CD4-positive, CD25-positive, alpha-beta regulatory T cell (primary cell): ENCODE measurements around the gene MYL1. TPM values are rescaled to one million over a fixed set of nuclear protein-coding genes. Genes with fewer than 3 reads are reported as not detected.

Source experiments
- ATAC-seq, 2 donors: fragments of 150-1000 bp; cut with Tn5 transposase; one replicate each; pipeline ENCODE4 v1.10.0; 2021; ENCODE audit warnings: low read depth in 2 of 2, moderate number of reproducible peaks in 2 of 2, moderate library complexity in 1 of 2
- DNase-seq, 3 donors: peaks; one replicate each; pipeline versions ENCODE4 v3.0.0 to v3.0.0-alpha.2; 2012 to 2022; ENCODE audit warnings: mixed read lengths in 1 of 3
- H3K27ac ChIP-seq: one replicate; pipeline ENCODE4 v1.7.0; 2013; ENCODE audit warnings: mild to moderate bottlenecking, low read length; ENCODE audit not compliant: insufficient read depth, poor library complexity, severe bottlenecking
- H3K27me3 ChIP-seq: one replicate; pipeline ENCODE4 v1.7.0; 2013; ENCODE audit warnings: low read length; ENCODE audit not compliant: control insufficient read depth, insufficient read depth
- H3K36me3 ChIP-seq: one replicate; pipeline ENCODE4 v1.7.0; 2013; ENCODE audit warnings: mild to moderate bottlenecking, low read length, moderate library complexity; ENCODE audit not compliant: control insufficient read depth, insufficient read depth
- H3K4me1 ChIP-seq: 2 replicates; pipeline ENCODE4 v1.7.0; 2013; ENCODE audit warnings: mild to moderate bottlenecking, low read length; ENCODE audit not compliant: insufficient read depth, control insufficient read depth, poor library complexity, severe bottlenecking
- H3K4me3 ChIP-seq: one replicate; pipeline ENCODE4 v1.7.0; 2013; ENCODE audit warnings: low read depth, mild to moderate bottlenecking, low read length, moderate library complexity
- H3K9me3 ChIP-seq, 2 experiments: 1 replicate in 1 of 2; 2 replicates in 1 of 2; pipeline ENCODE4 v1.7.0; 2013; ENCODE audit warnings: low read length in 2 of 2, mild to moderate bottlenecking in 1 of 2, moderate library complexity in 1 of 2; ENCODE audit not compliant: control insufficient read depth in 2 of 2
- H3K27ac Mint-ChIP-seq, 3 donors: one replicate each; pipeline ENCODE4 v1.8.0; 2020 to 2022; ENCODE audit warnings: mild to moderate bottlenecking in 3 of 3, mixed read lengths in 3 of 3, moderate library complexity in 2 of 3
- H3K27me3 Mint-ChIP-seq: one replicate; pipeline ENCODE4 v1.8.0; 2022; ENCODE audit warnings: mild to moderate bottlenecking, mixed read lengths
- H3K36me3 Mint-ChIP-seq: one replicate; pipeline ENCODE4 v1.8.0; 2020; ENCODE audit warnings: mixed read lengths
- H3K4me1 Mint-ChIP-seq, 4 donors: one replicate each; pipeline ENCODE4 v1.8.0; 2020 to 2022; ENCODE audit warnings: mixed read lengths in 4 of 4, mild to moderate bottlenecking in 1 of 4
- H3K4me3 Mint-ChIP-seq, 4 donors: one replicate each; pipeline ENCODE4 v1.8.0; 2020 to 2022; ENCODE audit warnings: mild to moderate bottlenecking in 4 of 4, mixed read lengths in 4 of 4, moderate library complexity in 3 of 4
- H3K9me3 Mint-ChIP-seq, 7 donors: one replicate each; pipeline ENCODE4 v1.8.0; 2020 to 2022; ENCODE audit warnings: mixed read lengths in 7 of 7, mild to moderate bottlenecking in 3 of 7, moderate library complexity in 2 of 7
- polyA plus RNA-seq, 4 donors: library from polyadenylated mRNA; unstranded; fragments of 300-500 nt; fragmentation: Illumina TruSeq; gene quantifications; one replicate each; pipeline ENCODE4 v1.2.3, GENCODE V29; 2021
- total RNA-seq: library from RNA; stranded (reverse); gene quantifications from one replicate; pipeline ENCODE4 v1.2.3, GENCODE V29; 2022

The MYL1 gene
- total RNA-seq = not detected
- not detected for polyA plus RNA-seq

GRCh38 chr2:210315015-210315788 lies at the start of gene MYL1:
TSS of gene MYL1 (minus strand) at chr2:210315174. CDS start at chr2:210315042, 132 bp downstream.
- H3K27me3 Mint-ChIP-seq = no peaks in the 10 kb centered on the region
- Histone ChIP-seq H3K4me1 (no peaks in the 10 kb centered on the region), H3K4me3 (no peak within 1 kb of the TSS), H3K9me3 (no peaks in the 10 kb centered on the region), H3K27me3 (no peaks in the 10 kb centered on the region), H3K36me3 (no peaks in the 10 kb centered on the region), H3K27ac (no peak within 1 kb of the TSS)
- ATAC-seq (no peak), DNase-seq (no peak)
- H3K4me1 Mint-ChIP-seq = no peaks in the 10 kb centered on the region
- no peaks in the 10 kb centered on the region for H3K9me3 Mint-ChIP-seq
- no peak within 1 kb of the TSS for H3K4me3 Mint-ChIP-seq
- H3K27ac Mint-ChIP-seq = no peak within 1 kb of the TSS
- no peaks in the 10 kb centered on the region for H3K36me3 Mint-ChIP-seq

DNA sequence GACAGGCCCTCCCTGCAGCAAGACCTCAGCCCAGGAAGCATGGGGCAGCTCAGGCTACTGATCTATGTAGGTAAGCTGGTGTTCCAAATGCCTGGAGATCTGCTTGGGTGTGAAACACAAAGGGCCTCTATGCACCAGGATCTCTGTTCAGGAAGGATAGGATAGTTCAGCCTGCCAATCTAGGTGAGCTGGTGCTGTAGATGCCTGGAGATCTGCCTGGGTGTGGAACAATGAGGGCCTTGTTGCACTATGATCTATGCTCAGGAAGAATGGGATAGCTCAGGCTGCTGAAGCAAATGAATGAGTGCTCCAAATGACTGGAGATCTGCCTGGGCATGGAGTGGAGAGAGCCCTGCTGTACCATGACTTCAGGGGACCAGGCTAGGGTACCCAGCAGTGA lies 48.9 kb upstream of the MYL1 start:
- Mint-ChIP-seq H3K36me3 (no peaks in the 10 kb centered on the region), H3K4me1 (no peaks in the 10 kb centered on the region), H3K27me3 (no peaks in the 10 kb centered on the region), H3K4me3 (no peak overlapping the region), H3K9me3 (peaks cover 0 to 2% (median 0%) of the 10 kb centered on the region in 7 donors), H3K27ac (no peak overlapping the region)
- ATAC-seq = no peak
- no peak for DNase-seq
- Histone ChIP-seq H3K36me3 (no peaks in the 10 kb centered on the region), H3K27ac (no peak overlapping the region), H3K4me3 (no peak overlapping the region), H3K9me3 (no peaks in the 10 kb centered on the region), H3K4me1 (no peaks in the 10 kb centered on the region), H3K27me3 (no peaks in the 10 kb centered on the region)

GRCh38 chr2:210363261-210363660 lies 48.3 kb upstream of the MYL1 start:
- no peaks in the 10 kb centered on the region for H3K36me3 ChIP-seq
- H3K36me3 Mint-ChIP-seq = no peaks in the 10 kb centered on the region
- no peaks in the 10 kb centered on the region for H3K4me1 ChIP-seq
- no peaks in the 10 kb centered on the region for H3K4me1 Mint-ChIP-seq
- H3K4me3 Mint-ChIP-seq = no peak overlapping the region
- no peak overlapping the region for H3K4me3 ChIP-seq
- ATAC-seq (no peak), DNase-seq (no peak)
- no peaks in the 10 kb centered on the region for H3K27me3 Mint-ChIP-seq
- H3K9me3 Mint-ChIP-seq = peaks cover 0 to 2% (median 0%) of the 10 kb centered on the region in 7 donors
- no peak overlapping the region for H3K27ac ChIP-seq
- no peaks in the 10 kb centered on the region for H3K9me3 ChIP-seq
- no peaks in the 10 kb centered on the region for H3K27me3 ChIP-seq
- H3K27ac Mint-ChIP-seq = no peak overlapping the region

- H3K4me3 Mint-ChIP-seq = no peak overlapping the region
- no peaks in the 10 kb centered on the region for H3K4me1 Mint-ChIP-seq
- no peaks in the 10 kb centered on the region for H3K27me3 ChIP-seq
- peaks cover 0 to 2% (median 0%) of the 10 kb centered on the region in 7 donors for H3K9me3 Mint-ChIP-seq
- no peaks in the 10 kb centered on the region for H3K9me3 ChIP-seq
- DNase-seq (no peak), ATAC-seq (no peak)
- H3K27ac Mint-ChIP-seq = peak overlapping the region in 2 of 3 donors; percentile 2 to 62
- H3K4me1 ChIP-seq = no peaks in the 10 kb centered on the region
- H3K27me3 Mint-ChIP-seq = no peaks in the 10 kb centered on the region
- H3K4me3 ChIP-seq = no peak overlapping the region
- no peaks in the 10 kb centered on the region for H3K36me3 ChIP-seq
- H3K27ac ChIP-seq = no peak overlapping the region
- no peaks in the 10 kb centered on the region for H3K36me3 Mint-ChIP-seq
These were observed 45.4 kb upstream of the MYL1 start for GRCh38 chr2:210360412-210360811.

DNA sequence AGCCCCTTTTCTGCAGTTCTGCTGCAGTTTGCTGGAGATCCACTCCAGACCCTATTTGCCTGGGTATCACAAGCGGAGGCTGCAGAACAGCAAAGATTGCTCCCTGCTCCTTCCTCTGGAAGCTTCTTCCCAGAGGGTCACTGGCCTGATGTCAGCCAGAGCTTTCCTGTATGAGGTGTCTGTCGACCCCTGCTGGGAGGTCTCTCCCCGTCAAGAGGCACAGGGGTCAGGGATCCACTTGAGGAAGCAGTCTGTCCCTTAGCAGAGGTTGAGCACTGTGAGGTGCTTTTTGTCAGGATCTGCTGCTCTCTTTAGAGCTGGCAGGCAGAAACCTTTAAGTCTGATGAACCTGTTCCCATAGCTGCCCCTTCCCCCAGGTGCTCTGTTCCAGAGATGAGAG lies 42.0 kb upstream of the MYL1 start:
- no peaks in the 10 kb centered on the region for H3K4me1 ChIP-seq
- no peaks in the 10 kb centered on the region for H3K27me3 ChIP-seq
- no peak overlapping the region for H3K4me3 Mint-ChIP-seq
- H3K27ac ChIP-seq = no peak overlapping the region
- H3K9me3 Mint-ChIP-seq = peaks cover 0 to 8% (median 0%) of the 10 kb centered on the region in 7 donors
- no peaks in the 10 kb centered on the region for H3K27me3 Mint-ChIP-seq
- no peak overlapping the region for H3K27ac Mint-ChIP-seq
- no peaks in the 10 kb centered on the region for H3K36me3 ChIP-seq
- ATAC-seq (no peak), DNase-seq (no peak)
- H3K9me3 ChIP-seq = no peaks in the 10 kb centered on the region
- no peak overlapping the region for H3K4me3 ChIP-seq
- no peaks in the 10 kb centered on the region for H3K36me3 Mint-ChIP-seq
- H3K4me1 Mint-ChIP-seq = no peaks in the 10 kb centered on the region

DNA sequence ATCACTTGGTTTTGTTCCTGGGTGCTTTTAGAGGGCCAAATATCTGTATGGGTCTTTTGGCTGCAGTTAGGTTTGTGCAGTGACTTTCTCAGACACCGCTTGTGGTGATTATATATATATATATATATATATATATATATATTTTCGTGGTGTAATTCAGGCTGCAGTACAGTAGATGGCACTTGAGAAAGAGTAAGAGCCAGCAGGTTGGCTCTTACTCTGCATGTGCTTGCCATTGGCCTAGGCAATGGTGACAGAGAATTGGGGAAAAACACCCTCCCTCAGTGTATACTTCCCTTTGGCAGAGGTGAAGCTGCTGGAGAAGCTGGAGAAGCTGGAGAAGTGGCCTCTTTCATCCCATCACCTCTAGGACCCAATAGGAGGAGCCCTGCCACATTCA lies 22.2 kb upstream of the MYL1 start:
- Mint-ChIP-seq H3K27me3 (no peaks in the 10 kb centered on the region), H3K27ac (no peak overlapping the region), H3K4me1 (no peaks in the 10 kb centered on the region), H3K36me3 (no peaks in the 10 kb centered on the region), H3K4me3 (no peak overlapping the region), H3K9me3 (peaks cover 4 to 8% (median 6%) of the 10 kb centered on the region in 7 donors)
- Histone ChIP-seq H3K4me1 (no peaks in the 10 kb centered on the region), H3K27me3 (no peaks in the 10 kb centered on the region), H3K9me3 (peaks cover 0 to 2% of the 10 kb centered on the region in 2 experiments), H3K36me3 (no peaks in the 10 kb centered on the region), H3K27ac (no peak overlapping the region), H3K4me3 (no peak overlapping the region)
- no peak for DNase-seq
- ATAC-seq = no peak

DNA sequence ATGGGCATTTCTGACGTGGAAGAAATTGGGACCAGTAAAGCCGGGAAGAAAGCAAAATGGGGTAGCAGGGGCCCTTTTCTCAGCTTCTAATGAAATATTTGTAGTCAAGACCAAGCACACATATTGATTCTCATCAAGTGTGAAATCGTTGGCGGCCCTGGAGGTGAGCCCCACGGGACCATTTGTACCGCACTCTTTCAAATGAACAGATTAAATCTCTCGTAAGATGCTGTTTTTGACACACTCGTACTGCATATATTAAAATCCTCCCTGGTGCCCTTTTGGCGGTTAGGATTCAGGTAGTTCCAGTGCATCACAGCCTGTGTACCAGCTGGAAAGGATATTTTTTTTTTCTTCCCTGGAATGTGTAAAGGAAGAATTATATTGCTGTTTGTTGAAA lies 9.9 kb upstream of the MYL1 start:
- Histone ChIP-seq H3K27me3 (no peaks in the 10 kb centered on the region), H3K9me3 (no peaks in the 10 kb centered on the region), H3K36me3 (no peaks in the 10 kb centered on the region), H3K4me3 (no peak overlapping the region), H3K4me1 (no peaks in the 10 kb centered on the region), H3K27ac (no peak overlapping the region)
- Mint-ChIP-seq H3K36me3 (no peaks in the 10 kb centered on the region), H3K27ac (no peak overlapping the region), H3K27me3 (peaks cover 5% of the 10 kb centered on the region), H3K9me3 (peaks cover 0 to 4% (median 0%) of the 10 kb centered on the region in 7 donors), H3K4me3 (no peak overlapping the region), H3K4me1 (no peaks in the 10 kb centered on the region)
- DNase-seq (no peak), ATAC-seq (no peak)

DNA sequence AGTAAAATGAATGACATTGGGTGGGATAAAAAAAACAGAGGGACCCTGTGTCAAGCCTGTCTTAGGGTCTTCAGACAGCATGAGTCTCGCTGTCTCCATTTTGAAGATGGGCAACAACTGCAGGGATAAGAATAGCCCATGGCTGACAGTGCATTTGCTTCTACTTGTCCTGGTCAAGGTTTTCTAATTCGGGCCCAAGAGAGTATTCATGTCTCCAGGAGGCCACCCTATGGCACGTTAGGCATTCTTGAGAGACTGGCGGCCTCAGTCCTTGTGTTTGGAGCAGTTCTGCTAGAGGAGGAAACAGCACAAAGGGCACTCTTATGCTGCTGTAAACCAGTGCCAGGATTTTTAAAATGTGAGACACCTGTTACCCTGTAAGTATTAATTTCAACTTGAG lies 9.5 kb upstream of the MYL1 start:
- H3K4me1 Mint-ChIP-seq = no peaks in the 10 kb centered on the region
- no peaks in the 10 kb centered on the region for H3K36me3 ChIP-seq
- no peak overlapping the region for H3K4me3 Mint-ChIP-seq
- H3K27me3 ChIP-seq = no peaks in the 10 kb centered on the region
- no peak overlapping the region for H3K27ac ChIP-seq
- ATAC-seq (no peak), DNase-seq (no peak)
- H3K27ac Mint-ChIP-seq = no peak overlapping the region
- H3K36me3 Mint-ChIP-seq = no peaks in the 10 kb centered on the region
- peaks cover 5% of the 10 kb centered on the region for H3K27me3 Mint-ChIP-seq
- H3K9me3 ChIP-seq = no peaks in the 10 kb centered on the region
- H3K9me3 Mint-ChIP-seq = peaks cover 0 to 4% (median 0%) of the 10 kb centered on the region in 7 donors
- no peak overlapping the region for H3K4me3 ChIP-seq
- no peaks in the 10 kb centered on the region for H3K4me1 ChIP-seq
